HCT116 (cell line): ENCODE measurements around the gene EIPR1. TPM values are rescaled to one million over a fixed set of nuclear protein-coding genes. Genes with fewer than 3 reads are reported as not detected.

ENCODE experiments used
- ATAC-seq: fragments of 200-7000 bp; cut with Tn5 transposase; 2 replicates; pipeline ENCODE4 v1.9.1; 2020; ENCODE audit warnings: mild to moderate bottlenecking, moderate library complexity
- BruUV-seq: library from RNA; stranded (reverse); fragments of 400-500 nt; replicated peaks from 2 replicates; lab custom pipeline; 2021; lab: Mats Ljungman, UMichigan
- CTCF ChIA-PET: fragments of 300-600 bp; sonication (Branson Sonifier 250); formaldehyde crosslinking; loops from one replicate; lab custom pipeline; 2021; ENCODE audit warnings: antibody characterized with exemption; lab: Charles Lee
- POLR2A ChIA-PET: fragments of 300-600, 350-600 bp; sonication (Branson Sonifier 250); formaldehyde crosslinking; loops from one replicate; lab custom pipeline; 2021; ENCODE audit warnings: antibody characterized with exemption; lab: Charles Lee
- RAD21 ChIA-PET, 2 experiments: fragments of 300-600 bp; sonication (Branson Sonifier 250); formaldehyde crosslinking; loops; one replicate each; lab custom pipeline; 2023; ENCODE audit warnings: low total read pairs in 2 of 2; ENCODE audit not compliant: uncharacterized antibody in 2 of 2, unreplicated experiment in 2 of 2, low non-redundant PET in 1 of 2; lab: Charles Lee
- DNase-seq: peaks from one replicate; pipeline ENCODE4 v3.0.0-alpha.2; 2010; ENCODE audit warnings: low read depth, low spot score
- H2AFZ ChIP-seq: fragments of 200-600 bp; shearing (Covaris generic), sonication (generic); 2 replicates; pipeline ENCODE4 v1.6.1; 2017; ENCODE audit warnings: low read depth, mixed run types, mixed read lengths, antibody characterized with exemption, low read length; ENCODE audit not compliant: poor library complexity, severe bottlenecking
- H3K27ac ChIP-seq: 2 replicates; pipeline ENCODE4 v1.5.1; 2012; ENCODE audit warnings: low read depth, low read length
- H3K27me3 ChIP-seq: fragments of 200-600 bp; sonication (generic); 2 replicates; pipeline ENCODE4 v1.6.1; 2016; ENCODE audit warnings: mixed run types, low read length, mixed read lengths; ENCODE audit not compliant: insufficient read depth
- H3K36me3 ChIP-seq, 2 experiments: fragments of 200-500 bp in 1 of 2; fragments of 200-600 bp in 1 of 2; sonication (Bioruptor generic) in 1 of 2; sonication (generic) in 1 of 2; 2 replicates each; pipeline versions ENCODE4 v1.5.1 to v1.6.1; 2014 to 2016; ENCODE audit warnings: low read length in 2 of 2, inconsistent platforms in 1 of 2, mixed read lengths in 1 of 2, mixed run types in 1 of 2; ENCODE audit not compliant: insufficient read depth in 2 of 2, control insufficient read depth in 1 of 2
- H3K4me1 ChIP-seq, 2 experiments: fragments of 200-600 bp in 1 of 2; sonication (generic) in 1 of 2; 2 replicates each; pipeline versions ENCODE4 v1.5.1 to v1.6.1; 2012 to 2017; ENCODE audit warnings: low read length in 2 of 2, inconsistent platforms in 1 of 2, mild to moderate bottlenecking in 1 of 2, mixed read lengths in 1 of 2, mixed run types in 1 of 2, moderate library complexity in 1 of 2; ENCODE audit not compliant: insufficient read depth in 2 of 2, control insufficient read depth in 1 of 2
- H3K4me2 ChIP-seq: fragments of 200-600 bp; sonication (generic); 2 replicates; pipeline ENCODE4 v1.6.1; 2017; ENCODE audit warnings: mixed run types, low read length, mixed read lengths
- H3K4me3 ChIP-seq, 2 experiments: fragments of 200-600 bp in 1 of 2; sonication (generic) in 1 of 2; replicated peaks in 1 of 2; 2 replicates each; pipeline ENCODE4 v1.5.1; 2011 to 2016; ENCODE audit warnings: low read length in 2 of 2, control low read depth in 1 of 2, low read depth in 1 of 2, mild to moderate bottlenecking in 1 of 2, mixed read lengths in 1 of 2, mixed run types in 1 of 2
- H3K79me2 ChIP-seq: fragments of 200-600 bp; sonication (generic); 2 replicates; pipeline ENCODE4 v1.6.1; 2017; ENCODE audit warnings: mild to moderate bottlenecking, mixed run types, low read length, moderate library complexity, mixed read lengths; ENCODE audit not compliant: insufficient read depth
- H3K9ac ChIP-seq: fragments of 200-600 bp; sonication (generic); 2 replicates; pipeline ENCODE4 v1.6.1; 2016; ENCODE audit warnings: low read length, mixed read lengths
- H3K9me2 ChIP-seq: fragments of 200-600 bp; sonication (generic), shearing (Covaris generic); 2 replicates; pipeline ENCODE4 v1.6.1; 2017; ENCODE audit warnings: mixed run types, mild to moderate bottlenecking, moderate library complexity; ENCODE audit not compliant: insufficient read depth
- H3K9me3 ChIP-seq, 2 experiments: fragments of 200-500 bp in 1 of 2; fragments of 200-600 bp in 1 of 2; sonication (Bioruptor generic) in 1 of 2; sonication (generic) in 1 of 2; 2 replicates each; pipeline ENCODE4 v1.6.1; 2014 to 2017; ENCODE audit warnings: low read length in 2 of 2, mixed read lengths in 2 of 2, inconsistent platforms in 1 of 2, low read depth in 1 of 2, mild to moderate bottlenecking in 1 of 2, mixed run types in 1 of 2, moderate library complexity in 1 of 2; ENCODE audit not compliant: control insufficient read depth in 1 of 2, insufficient read depth in 1 of 2
- H4K20me1 ChIP-seq: fragments of 200-600 bp; sonication (generic), shearing (Covaris generic); 2 replicates; pipeline ENCODE4 v1.6.1; 2017; ENCODE audit warnings: mixed run types, mild to moderate bottlenecking, moderate library complexity; ENCODE audit not compliant: insufficient read depth
- ATF3 ChIP-seq: IDR thresholded peaks from 2 replicates; pipeline ENCODE4 v1.6.1; 2012
- CBX3 ChIP-seq: IDR thresholded peaks from 2 replicates; pipeline ENCODE4 v1.6.1; 2012; ENCODE audit warnings: low read depth
- CEBPB ChIP-seq: IDR thresholded peaks from 2 replicates; pipeline ENCODE4 v1.6.1; 2012; ENCODE audit warnings: low read depth
- CTCF ChIP-seq, 3 experiments: fragments of 200-600 bp in 1 of 3; sonication (generic) in 1 of 3; IDR thresholded peaks in 2 of 3; conservative IDR thresholded peaks in 1 of 3; 2 replicates each; pipeline ENCODE4 v1.5.1; 2012 to 2017; ENCODE audit warnings: low read depth in 2 of 3, low read length in 2 of 3, antibody characterized with exemption in 1 of 3, borderline replicate concordance in 1 of 3, control low read depth in 1 of 3, mild to moderate bottlenecking in 1 of 3, mixed read lengths in 1 of 3, mixed run types in 1 of 3, moderate library complexity in 1 of 3; ENCODE audit not compliant: insufficient read depth in 1 of 3
- EGR1 ChIP-seq: IDR thresholded peaks from 2 replicates; pipeline ENCODE4 v1.6.1; 2012; ENCODE audit warnings: low read depth
- ELF1 ChIP-seq: IDR thresholded peaks from 2 replicates; pipeline ENCODE4 v1.6.1; 2012; ENCODE audit warnings: low read depth, borderline replicate concordance
- EZH2 ChIP-seq: fragments of 200-600 bp; sonication (generic); IDR thresholded peaks from 2 replicates; pipeline ENCODE4 v1.6.1; 2017; ENCODE audit warnings: antibody characterized with exemption, mixed run types
- EZH2phosphoT487 ChIP-seq: fragments of 200-600 bp; IDR thresholded peaks from 2 replicates; pipeline ENCODE4 v1.6.1; 2018; ENCODE audit warnings: antibody characterized with exemption, borderline replicate concordance
- JUND ChIP-seq: IDR thresholded peaks from 2 replicates; pipeline ENCODE4 v1.6.1; 2012
- MAX ChIP-seq: IDR thresholded peaks from 2 replicates; pipeline ENCODE4 v1.6.1; 2012
- POLR2A ChIP-seq: IDR thresholded peaks from 2 replicates; pipeline ENCODE4 v1.7.0; 2011; ENCODE audit warnings: borderline replicate concordance; ENCODE audit not compliant: insufficient read depth, insufficient read length; ENCODE audit errors: extremely low read depth
- POLR2AphosphoS5 ChIP-seq: IDR thresholded peaks from 2 replicates; pipeline ENCODE4 v1.6.1; 2011; ENCODE audit warnings: mild to moderate bottlenecking, low read depth, low read length, moderate library complexity
- RAD21 ChIP-seq: IDR thresholded peaks from 2 replicates; pipeline ENCODE4 v1.6.1; 2012; ENCODE audit warnings: low read depth, mild to moderate bottlenecking
- SIN3A ChIP-seq: IDR thresholded peaks from 2 replicates; pipeline ENCODE4 v1.6.1; 2012; ENCODE audit warnings: low read depth
- SP1 ChIP-seq: IDR thresholded peaks from 2 replicates; pipeline ENCODE4 v1.6.1; 2012; ENCODE audit warnings: low read depth
- SRF ChIP-seq: IDR thresholded peaks from 2 replicates; pipeline ENCODE4 v1.6.1; 2012; ENCODE audit warnings: low read depth
- TCF7L2 ChIP-seq: IDR thresholded peaks from 2 replicates; pipeline ENCODE4 v1.7.0; 2011; ENCODE audit warnings: borderline replicate concordance, inconsistent platforms; ENCODE audit not compliant: insufficient read depth, insufficient read length; ENCODE audit errors: extremely low read depth
- ZBTB33 ChIP-seq: IDR thresholded peaks from 2 replicates; pipeline ENCODE4 v1.6.1; 2011; ENCODE audit warnings: mild to moderate bottlenecking, low read length, moderate library complexity; ENCODE audit not compliant: insufficient replicate concordance; ENCODE audit errors: extremely low read depth
- ZFX ChIP-seq: fragments of 450-650 bp; IDR thresholded peaks from 2 replicates; pipeline ENCODE4 v1.6.1; 2017
- ZNF274 ChIP-seq: fragments of 200-500 bp; sonication (Bioruptor generic); IDR thresholded peaks from 2 replicates; pipeline ENCODE4 v1.6.1; 2014; ENCODE audit warnings: mild to moderate bottlenecking, low read depth, low read length, inconsistent platforms
- intact Hi-C: fragments of 100-400 bp; cut with micrococcal nuclease; formaldehyde crosslinking; loops from 2 replicates; pipeline ENCODE4 v1.10.0; 2022
- total RNA-seq: library from RNA; stranded (reverse); gene quantifications from one replicate; pipeline ENCODE4 v1.2.1, GENCODE V29; 2021; ENCODE audit not compliant: unreplicated experiment

EIPR1 gene
- total RNA-seq, 1 experiment from 2014 or later, result 36.9 TPM

GRCh38 chr2:3289171-3289515 lies 88.5 kb downstream of the EIPR1 start (continued):
- TF ChIP-seq ZBTB33, result no peak
- TF ChIP-seq ZFX, result no peak
- TF ChIP-seq CBX3, result no peak

GRCh38 chr2:3288470-3289170 lies 89.0 kb downstream of the EIPR1 start:
- no peaks in the 10 kb centered on the region for H3K9me2 ChIP-seq
- no peak for TF ChIP-seq ZBTB33
- TF ChIP-seq EZH2phosphoT487, result no peak
- TF ChIP-seq TCF7L2, result no peak
- TF ChIP-seq SP1, result no peak
- TF ChIP-seq ELF1, result no peak
- no peak for TF ChIP-seq RAD21
- no peak for TF ChIP-seq ZNF274
- TF ChIP-seq EZH2, result no peak
- no peak for TF ChIP-seq CEBPB
- TF ChIP-seq SIN3A, result no peak
- no peak for TF ChIP-seq EGR1
- TF ChIP-seq SRF, result no peak
- TF ChIP-seq JUND, result no peak
- no peak for TF ChIP-seq POLR2A
- no peak for TF ChIP-seq CTCF (IDR thresholded peaks at IDR 0.05 in 2 of 3, conservative IDR thresholded peaks at IDR 0.05 in 1 of 3; ENCODE audit: borderline replicate concordance in 1 of 3, insufficient read depth in 1 of 3, low read depth in 2 of 3, low read length in 2 of 3)
- TF ChIP-seq POLR2AphosphoS5, result no peak
- TF ChIP-seq ATF3, result no peak
- TF ChIP-seq MAX, result no peak
- TF ChIP-seq, all 23 proteins: peak for 0
- intact Hi-C loops, result no loop called here
- Histone ChIP-seq H3K4me1 (no peaks in the 10 kb centered on the region), H3K9ac (no peak overlapping the region), H3K79me2 (peaks cover 10% of the 10 kb centered on the region; the same call in 1 of the 2 replicates), H3K27me3 (no peaks in the 10 kb centered on the region), H3K27ac (no peak overlapping the region), H3K4me2 (no peak overlapping the region), H3K4me3 (no peak overlapping the region), H3K9me3 (no peaks in the 10 kb centered on the region), H3K36me3 (no peaks in the 10 kb centered on the region), H2AFZ (no peak overlapping the region), H4K20me1 (no peaks in the 10 kb centered on the region)
- POLR2A ChIA-PET, result no interaction called here
- ATAC-seq (no peak; the same call in 1 of the 2 replicates), DNase-seq (no peak)
- RAD21 ChIA-PET, result no interaction called here
- no TSS peak for BruUV-seq
- CTCF ChIA-PET, result no interaction called here
